NT2/D1 (cell line): ENCODE data around the gene RPS6KB2.
"Not testable (repeated sequence)": the region's sequence is repeated elsewhere in the genome, so short reads cannot be mapped to it uniquely, and the experiment has no call there.

Experiments
- DNase-seq: peaks from one replicate; pipeline ENCODE4 v3.0.0-alpha.2; 2011; ENCODE audit warnings: low read depth, low spot score
- H3K27me3 ChIP-seq: 2 replicates; pipeline ENCODE4 v1.6.0; 2011; ENCODE audit warnings: mild to moderate bottlenecking; ENCODE audit not compliant: insufficient read length, insufficient read depth
- H3K36me3 ChIP-seq: 2 replicates; pipeline ENCODE4 v1.6.1; 2011; ENCODE audit warnings: mild to moderate bottlenecking, low read length, mixed read lengths; ENCODE audit not compliant: insufficient read depth, insufficient read length
- H3K4me1 ChIP-seq: 2 replicates; pipeline ENCODE4 v1.5.1; 2011; ENCODE audit not compliant: insufficient read depth, insufficient read length
- H3K4me3 ChIP-seq: 2 replicates; pipeline ENCODE4 v1.5.1; 2011; ENCODE audit warnings: low read depth; ENCODE audit not compliant: insufficient read length
- H3K9ac ChIP-seq: 2 replicates; pipeline ENCODE4 v1.6.0; 2011; ENCODE audit warnings: low read depth; ENCODE audit not compliant: insufficient read length
- H3K9me3 ChIP-seq: 2 replicates; pipeline ENCODE4 v1.5.1; 2011; ENCODE audit warnings: mild to moderate bottlenecking, low read length; ENCODE audit not compliant: insufficient read depth
- SUZ12 ChIP-seq: IDR thresholded peaks from 2 replicates; pipeline ENCODE4 v1.6.1; 2011; ENCODE audit not compliant: insufficient read length, insufficient read depth; ENCODE audit errors: extremely low read depth
- YY1 ChIP-seq: IDR thresholded peaks from 2 replicates; pipeline ENCODE4 v1.6.1; 2011; ENCODE audit not compliant: insufficient read length, insufficient read depth
- ZNF274 ChIP-seq: IDR thresholded peaks from 2 replicates; pipeline ENCODE4 v1.6.1; 2011; ENCODE audit warnings: mild to moderate bottlenecking, low read depth, low read length

The RPS6KB2 gene

GRCh38 chr11:67470337-67471002, 42.2 kb downstream of the RPS6KB2 start:
- no peak for TF ChIP-seq ZNF274
- no peak for TF ChIP-seq YY1
- TF ChIP-seq SUZ12 = no peak
- Histone ChIP-seq H3K36me3 (no peaks in the 10 kb centered on the region), H3K9ac (no peak overlapping the region), H3K27me3 (no peaks in the 10 kb centered on the region), H3K9me3 (no peaks in the 10 kb centered on the region; the same call in 1 of the 2 replicates), H3K4me3 (no peak overlapping the region), H3K4me1 (peaks cover 21% of the 10 kb centered on the region)
- no peak for DNase-seq

- no peak overlapping the region for H3K9ac ChIP-seq
- no peak for DNase-seq
- peaks cover 8% of the 10 kb centered on the region for H3K4me1 ChIP-seq
- no peak overlapping the region for H3K4me3 ChIP-seq
- TF ChIP-seq ZNF274 (no peak), YY1 (no peak), SUZ12 (no peak)
- no peaks in the 10 kb centered on the region for H3K36me3 ChIP-seq
- no peaks in the 10 kb centered on the region for H3K27me3 ChIP-seq
- peaks cover 13% of the 10 kb centered on the region; the same call in 1 of the 2 replicates for H3K9me3 ChIP-seq
Measured at GRCh38 chr11:67472882-67473281, 44.6 kb downstream of the RPS6KB2 start.

GRCh38 chr11:67476692-67477091, 48.4 kb downstream of the RPS6KB2 start:
- not testable (repeated sequence) for H3K4me3 ChIP-seq, H3K9ac ChIP-seq, H3K27me3 ChIP-seq, H3K4me1 ChIP-seq, H3K36me3 ChIP-seq, DNase-seq
- H3K9me3 ChIP-seq = peaks cover 20% of the 10 kb centered on the region

- not testable (repeated sequence) for H3K9ac ChIP-seq, H3K36me3 ChIP-seq, H3K4me3 ChIP-seq, H3K4me1 ChIP-seq, DNase-seq, H3K27me3 ChIP-seq
- peaks cover 20% of the 10 kb centered on the region for H3K9me3 ChIP-seq
Measured at GRCh38 chr11:67477344-67478050, 49.2 kb downstream of the RPS6KB2 start.

- Histone ChIP-seq H3K4me1 (peaks cover 9% of the 10 kb centered on the region), H3K9ac (peak overlapping the region; percentile 45), H3K9me3 (peaks cover 16% of the 10 kb centered on the region), H3K4me3 (peak overlapping the region; percentile 65), H3K27me3 (no peaks in the 10 kb centered on the region), H3K36me3 (peaks cover 19% of the 10 kb centered on the region)
- TF ChIP-seq YY1 (no peak), SUZ12 (no peak), ZNF274 (no peak)
- no peak for DNase-seq
Measured at GRCh38 chr11:67482275-67482826, 54.1 kb downstream of the RPS6KB2 start.

GRCh38 chr11:67482827-67483798, 54.8 kb downstream of the RPS6KB2 start, which contains the start of gene AIP:
Gene AIP, plus strand, starts transcription at chr11:67483026. Its CDS starts 133 bp downstream, at chr11:67483159.
- H3K27me3 ChIP-seq = no peaks in the 10 kb centered on the region
- peak; percentile 99 for DNase-seq
- H3K4me1 ChIP-seq = peaks cover 9% of the 10 kb centered on the region
- TF ChIP-seq ZNF274 = no peak
- TF ChIP-seq YY1 = peak; percentile 98
- peak within 1 kb of the TSS; percentile 81 for H3K9ac ChIP-seq
- peaks cover 27% of the 10 kb centered on the region for H3K36me3 ChIP-seq
- peak within 1 kb of the TSS; percentile 65 for H3K4me3 ChIP-seq
- peaks cover 15% of the 10 kb centered on the region for H3K9me3 ChIP-seq
